ENCODE data around the gene ADCY3.

Gene ADCY3

GRCh38 chr2:24920098-24920808, at the start of gene ADCY3:
Gene ADCY3, minus strand, starts transcription at chr2:24920237. Its CDS starts 1,250 bp downstream, at chr2:24918987.
- peak; percentile 60 for DNase-seq

- no peak for DNase-seq
Observed at GRCh38 chr2:24969784-24970183, 49.7 kb upstream of the ADCY3 start.

GRCh38 chr2:24961903-24962302, 41.9 kb upstream of the ADCY3 start:
- no peak for DNase-seq

GRCh38 chr2:24959761-24960160, 39.7 kb upstream of the ADCY3 start:
- DNase-seq = no peak

DNA sequence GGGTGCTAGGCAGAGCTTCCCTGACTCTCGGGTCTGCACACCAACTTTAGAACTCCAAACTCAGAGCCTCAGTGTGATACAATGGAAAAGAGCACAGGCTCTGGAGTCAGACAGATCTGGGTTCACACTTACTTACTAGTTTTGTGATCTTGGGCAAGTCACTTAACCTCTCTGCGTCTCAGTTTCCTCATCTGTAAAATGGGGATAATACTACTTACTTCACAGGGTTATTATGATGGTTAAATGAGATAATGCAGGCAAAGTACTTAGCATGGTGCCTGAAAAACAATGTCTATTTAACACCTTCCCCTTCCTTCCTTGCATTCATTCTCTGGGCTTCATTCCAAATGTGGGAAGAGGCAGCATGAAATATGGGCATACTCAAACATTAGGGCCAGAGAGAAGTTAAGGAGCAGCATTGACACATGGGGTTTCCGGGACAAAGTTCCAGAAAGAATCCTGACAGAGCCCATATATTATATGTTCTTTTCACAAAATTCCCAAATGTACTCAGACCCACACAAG, 38.4 kb upstream of the ADCY3 start:
- no peak for DNase-seq

DNA sequence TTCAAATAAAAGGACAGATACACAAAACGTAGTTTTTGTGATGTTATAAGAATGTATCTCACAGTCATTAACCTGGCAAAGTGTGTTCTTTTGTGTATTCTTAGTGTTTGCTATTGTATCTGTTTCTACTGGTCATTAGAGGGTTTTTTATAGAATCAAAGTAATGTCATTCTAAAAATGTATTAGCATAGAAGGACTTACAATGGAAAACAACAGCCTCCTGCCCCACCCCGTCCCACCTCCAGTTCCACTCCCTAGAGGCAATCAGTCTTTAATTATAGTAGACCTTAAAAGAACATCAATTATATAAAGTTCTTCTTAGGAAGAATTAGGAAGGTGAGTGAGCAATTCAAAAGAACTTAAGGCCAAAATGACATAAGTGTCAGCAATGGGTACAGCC, 37.9 kb upstream of the ADCY3 start:
- no peak for DNase-seq

- DNase-seq = no peak
Observed at GRCh38 chr2:24957221-24957620, 37.2 kb upstream of the ADCY3 start.

- DNase-seq = no peak
Observed at GRCh38 chr2:24955921-24956320, 35.9 kb upstream of the ADCY3 start.

- DNase-seq = no peak
Observed at GRCh38 chr2:24955232-24955631, 35.2 kb upstream of the ADCY3 start.

GRCh38 chr2:24950102-24950501, 30.1 kb upstream of the ADCY3 start:
- no peak for DNase-seq

DNA sequence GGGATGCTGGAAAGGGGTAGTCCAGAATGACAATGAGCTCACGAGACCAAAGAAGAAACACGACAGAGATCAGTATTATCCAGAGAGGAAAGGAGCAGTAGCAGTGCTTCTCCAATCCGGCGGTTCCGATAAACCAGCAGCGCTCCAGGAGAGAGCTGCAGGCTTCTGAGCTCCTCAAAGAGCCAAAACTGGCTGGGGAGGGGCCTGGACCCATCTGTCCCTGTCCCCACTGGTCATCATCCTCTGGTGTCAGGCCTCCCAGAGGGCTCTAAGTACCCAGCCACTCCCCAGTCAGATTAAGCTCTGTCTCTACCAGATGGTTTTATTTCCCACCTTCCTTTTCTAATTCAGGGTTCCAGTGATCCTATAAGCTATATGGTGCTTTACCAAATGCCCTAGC, 28.5 kb upstream of the ADCY3 start:
- no peak for DNase-seq

DNA sequence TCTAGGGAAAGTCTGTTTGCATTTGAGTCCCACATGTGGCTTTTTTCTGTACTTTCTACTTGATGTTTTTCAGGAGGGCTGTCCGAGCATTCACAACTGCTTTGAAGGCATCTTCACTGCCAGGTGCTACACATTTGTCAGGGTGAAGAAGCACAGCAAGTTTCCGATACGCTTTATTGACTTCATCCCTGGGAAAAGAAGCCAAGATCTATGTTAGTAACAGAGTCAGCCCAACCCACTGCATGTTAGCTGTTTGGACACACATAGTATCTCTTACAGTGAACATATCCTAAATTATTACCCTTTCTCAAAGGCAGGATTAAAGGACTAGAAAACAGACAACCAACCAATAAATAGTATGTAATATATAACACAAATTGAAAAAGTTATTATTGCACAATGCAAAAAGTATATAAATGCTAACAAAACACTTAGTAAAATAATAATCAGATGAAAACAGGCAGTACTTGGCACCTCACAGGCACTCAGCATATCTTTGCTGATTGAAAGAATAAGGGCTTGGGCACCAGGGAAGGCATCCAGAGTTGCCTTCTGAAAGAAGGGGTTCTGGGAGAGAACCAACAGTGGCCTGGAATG, 27.6 kb upstream of the ADCY3 start:
- DNase-seq = no peak

DNA sequence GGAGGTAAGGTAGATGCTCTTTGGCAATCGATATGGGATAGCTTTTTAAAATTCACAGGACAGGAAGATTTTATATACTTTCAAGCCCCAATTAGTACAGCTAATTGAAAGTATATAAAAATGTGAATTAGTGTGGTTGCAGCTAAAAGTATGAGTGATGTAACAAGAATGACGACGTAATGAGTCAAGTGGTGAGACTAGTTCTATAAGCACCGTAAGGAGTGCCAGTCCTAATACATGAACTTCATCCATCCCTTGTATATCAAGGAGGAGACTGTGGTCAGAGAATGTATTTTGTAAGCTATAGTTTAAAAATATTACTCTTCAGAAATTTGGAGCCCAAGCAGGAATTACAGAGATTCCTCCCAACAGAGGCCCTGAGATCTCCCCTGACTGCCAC, 25.9 kb upstream of the ADCY3 start:
- no peak for DNase-seq

DNA sequence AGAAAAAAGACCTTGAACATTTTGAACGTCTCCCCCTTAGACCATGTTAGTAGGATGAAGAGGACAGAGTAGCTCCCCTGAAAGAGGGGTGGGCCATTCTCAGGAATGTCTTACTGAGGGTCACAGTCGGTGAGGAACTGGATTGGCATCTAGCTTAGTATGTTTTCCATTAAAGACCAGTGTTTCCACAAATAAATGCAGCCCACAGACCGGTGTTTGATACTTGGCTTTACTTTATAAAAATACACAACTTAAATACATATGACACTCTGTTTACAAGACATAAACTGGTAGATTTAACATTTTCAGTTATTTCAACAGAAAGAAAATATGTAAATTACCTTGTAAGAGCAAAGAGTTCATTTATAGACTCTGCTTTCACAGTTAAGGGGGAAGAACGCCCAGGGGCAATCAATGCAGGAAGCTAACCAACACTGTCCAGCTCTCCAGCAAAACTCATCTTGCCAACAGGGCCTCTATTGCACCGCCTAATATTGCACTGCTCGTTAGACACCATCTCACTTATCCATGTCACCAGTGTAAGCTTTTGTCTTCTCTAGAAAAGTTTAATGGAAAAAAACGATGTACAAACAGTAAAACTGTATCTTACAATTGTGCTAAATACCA, 23.5 kb upstream of the ADCY3 start:
- no peak for DNase-seq

DNA sequence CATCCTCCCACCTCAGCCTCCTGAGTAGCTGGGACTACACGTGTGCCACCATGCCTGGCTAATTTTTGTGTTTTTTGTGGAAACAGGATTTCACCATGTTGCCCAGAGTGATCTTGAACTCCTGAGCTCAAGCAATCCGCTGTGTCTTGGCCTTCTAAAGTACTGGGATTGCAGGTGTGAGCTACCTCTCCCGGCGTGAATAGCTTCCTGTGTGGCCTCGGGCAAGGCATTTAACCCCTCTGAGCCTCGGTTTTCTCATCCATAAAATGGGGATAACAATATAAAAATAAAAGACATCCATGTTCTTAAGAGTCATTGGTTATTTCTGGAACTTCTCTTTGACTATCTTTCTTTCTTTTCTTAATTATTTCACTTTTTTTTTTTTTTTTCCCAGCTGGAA, 19.3 kb upstream of the ADCY3 start:
- DNase-seq = no peak

GRCh38 chr2:24937236-24937635, 17.2 kb upstream of the ADCY3 start:
- no peak for DNase-seq

DNA sequence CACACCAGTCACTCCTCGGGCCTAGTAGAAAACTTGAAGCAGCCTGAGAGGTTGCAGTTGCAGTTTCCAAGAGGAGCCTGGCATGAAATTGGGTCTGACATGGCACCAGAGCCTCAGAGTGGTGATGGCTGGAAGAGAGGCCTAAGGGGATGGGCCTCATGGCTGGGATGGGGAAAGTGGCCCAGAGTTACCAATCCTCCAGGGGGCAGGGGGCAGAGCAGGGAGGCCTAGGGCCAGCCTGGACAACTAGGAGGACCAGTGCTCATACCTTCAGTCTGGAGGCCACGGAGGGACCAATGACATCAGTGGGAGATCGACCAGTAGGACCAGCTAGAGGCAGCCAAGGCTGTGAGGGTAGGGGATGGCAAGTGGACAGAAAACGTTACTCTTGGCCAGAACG, 15.1 kb upstream of the ADCY3 start:
- no peak for DNase-seq

DNA sequence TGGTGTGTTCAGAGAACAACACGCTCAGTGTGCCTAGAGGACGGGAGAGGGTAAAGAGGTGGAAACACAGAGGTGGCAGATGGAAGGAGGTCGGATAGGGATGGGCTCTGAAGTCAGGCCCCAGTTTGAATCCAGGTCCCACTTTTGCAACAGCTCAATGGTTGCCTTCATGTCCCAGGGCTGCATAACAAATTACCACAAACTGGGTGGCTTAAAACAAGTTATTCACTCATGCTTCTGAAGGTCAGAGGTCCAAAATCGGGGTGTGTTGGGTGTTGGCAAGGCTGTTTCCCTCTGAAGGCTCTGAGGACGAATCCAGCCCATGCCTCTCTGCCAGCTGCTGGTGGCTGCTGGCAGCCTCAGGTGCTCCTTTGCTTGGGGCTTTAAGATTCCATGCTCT, 12.7 kb upstream of the ADCY3 start:
- no peak for DNase-seq

DNA sequence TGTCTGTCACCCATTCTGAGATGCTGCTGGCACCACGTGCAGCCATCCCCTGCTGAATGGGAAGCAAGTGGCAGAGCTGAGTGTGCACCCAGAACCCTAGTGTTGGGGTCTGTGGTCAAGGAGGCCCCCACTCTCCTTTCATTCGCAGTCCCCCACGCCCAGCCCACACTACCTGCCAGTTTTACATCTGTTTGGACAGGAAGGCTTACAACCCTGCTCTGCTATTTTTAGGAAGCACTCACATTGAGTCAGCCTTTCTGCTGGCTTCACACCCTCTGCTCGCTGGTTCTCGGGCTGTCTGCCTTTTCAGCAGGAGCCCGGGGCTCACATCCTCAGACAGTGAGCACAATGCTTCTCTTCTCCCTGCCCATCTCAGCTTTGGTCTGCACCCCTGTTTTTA, 10.7 kb upstream of the ADCY3 start:
- DNase-seq = no peak

GRCh38 chr2:24929230-24929629, 9.2 kb upstream of the ADCY3 start:
- DNase-seq = no peak

DNA sequence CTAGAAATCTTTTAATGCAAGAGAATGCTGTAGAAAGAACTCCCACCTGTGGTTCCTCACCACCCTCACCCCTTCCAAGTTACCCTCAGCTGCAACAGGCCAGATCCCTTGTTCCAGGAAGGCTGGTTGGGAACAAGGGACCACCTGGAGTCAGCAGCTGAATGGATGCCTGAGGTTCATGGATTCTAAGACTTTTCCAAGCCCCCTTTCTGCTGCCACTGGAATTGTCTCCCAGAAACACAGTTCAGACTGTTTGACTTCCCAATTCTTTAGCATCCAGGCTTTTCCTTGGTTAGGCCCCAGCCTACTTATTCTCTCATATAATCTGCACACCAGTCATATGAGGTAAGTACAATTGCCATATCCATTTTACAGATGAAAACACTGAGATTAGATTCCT, 8.0 kb upstream of the ADCY3 start:
- no peak for DNase-seq

GRCh38 chr2:24926602-24927252, 6.7 kb upstream of the ADCY3 start:
- DNase-seq = peak; percentile 60

- no peak for DNase-seq
Observed at GRCh38 chr2:24926220-24926601, 6.2 kb upstream of the ADCY3 start.

DNA sequence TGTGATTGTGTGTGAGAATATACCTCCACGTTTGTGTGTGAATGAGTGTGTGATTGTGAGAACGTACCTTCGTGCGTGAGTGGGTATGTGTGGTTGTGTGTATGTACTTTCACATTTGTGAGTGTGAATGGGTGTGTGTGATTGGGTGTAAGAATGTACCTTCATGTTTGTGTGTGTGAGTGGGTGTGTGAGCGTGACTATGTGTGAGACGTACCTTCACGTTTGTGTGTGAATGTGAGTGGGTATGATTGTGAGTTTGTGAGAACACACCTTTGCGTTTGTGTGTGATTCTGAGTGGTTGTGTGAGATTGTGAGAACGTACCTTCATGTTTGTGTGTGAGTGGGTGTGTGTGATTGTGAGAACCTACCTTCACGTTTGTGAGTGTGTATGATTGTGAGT, 5.8 kb upstream of the ADCY3 start:
- DNase-seq = no peak
